ENCODE data around the gene HRH2. TPM values are rescaled to one million over a fixed set of nuclear protein-coding genes. Genes with fewer than 3 reads are reported as not detected.

The HRH2 gene
- total and polyA plus RNA-seq, 2 donors: 1.4 to 6.2 TPM

Small RNA genes within 50 kb of the gene (small RNA-seq; reads per million reads assigned to genes)
- gene RN7SKP148 (not detected), gene RNU6-226P (not detected)

Other genes starting within 250 kb of the HRH2 start
- 4.2 TPM for gene DRD1, start 213.9 kb upstream of the HRH2 start, total RNA-seq
- 0.81 TPM for gene DRD1, start 213.9 kb upstream of the HRH2 start, polyA plus RNA-seq
- gene SFXN1, start 179.5 kb upstream of the HRH2 start, total RNA-seq: 36.5 TPM
- gene SFXN1, start 179.5 kb upstream of the HRH2 start, polyA plus RNA-seq: 14.3 TPM
- 0.37 TPM for gene CPLX2, start 213.5 kb downstream of the HRH2 start, total RNA-seq
- gene CPLX2, start 213.5 kb downstream of the HRH2 start, polyA plus RNA-seq: 0.99 TPM